ENCODE measurements around the gene CCAR1.

GRCh38 chr10:68813559-68813958, 92.5 kb downstream of the CCAR1 start:
- no peak for TF ChIP-seq CTCF (IDR thresholded peaks at IDR 0.05)
- no peak for TF ChIP-seq POLR2A (IDR thresholded peaks at IDR 0.05)
- TF ChIP-seq EP300 (IDR thresholded peaks at IDR 0.05), result no peak
- no peak for TF ChIP-seq POLR2AphosphoS5 (IDR thresholded peaks at IDR 0.05)

Measured in stomach (tissue), 4 donors.